SK-N-SH (cell line): Measurements from ENCODE around the gene CEP112. TPM values are rescaled to one million over a fixed set of nuclear protein-coding genes. Genes with fewer than 3 reads are reported as not detected.
A peak's percentile ranks its signal among the peaks of the same experiment; 100 is the strongest.

Experiments
- CTCF ChIA-PET: fragments of 300-600, 350-600 bp; formaldehyde crosslinking; extraction: SDS; loops from one replicate; lab custom pipeline; 2021; lab: Yijun Ruan, JAX
- POLR2A ChIA-PET: fragments of 350-600 bp; sonication (Branson Sonifier 250); formaldehyde crosslinking; extraction: SDS; loops from one replicate; lab custom pipeline; 2020; ENCODE audit warnings: antibody characterized with exemption, inconsistent platforms; lab: Yijun Ruan, JAX
- DNase-seq: peaks from one replicate; pipeline ENCODE4 v3.0.0; 2012
- H2AFZ ChIP-seq: fragments of 200-600 bp; sonication (generic); 2 replicates; pipeline ENCODE4 v1.8.1; 2016; ENCODE audit warnings: antibody characterized with exemption, mild to moderate bottlenecking, low read depth
- H3F3A ChIP-seq: fragments of 200-600 bp; sonication (generic); replicated peaks from 2 replicates; pipeline ENCODE3; 2016; ENCODE audit warnings: antibody characterized with exemption, mild to moderate bottlenecking; ENCODE audit not compliant: insufficient read depth
- H3K27ac ChIP-seq, 2 experiments: fragments of 200-500 bp in 1 of 2; fragments of 200-600 bp in 1 of 2; sonication (Bioruptor generic) in 1 of 2; sonication (generic), shearing (Covaris generic) in 1 of 2; 2 replicates each; pipeline versions ENCODE4 v1.5.1 to v1.6.1; 2014 to 2016; ENCODE audit warnings: low read depth in 2 of 2, inconsistent platforms in 1 of 2, low read length in 1 of 2, mild to moderate bottlenecking in 1 of 2, mixed read lengths in 1 of 2
- H3K27me3 ChIP-seq: fragments of 200-600 bp; sonication (generic), shearing (Covaris generic); 2 replicates; pipeline ENCODE4 v1.6.1; 2016; ENCODE audit warnings: mixed run types; ENCODE audit not compliant: insufficient read depth
- H3K36me3 ChIP-seq, 2 experiments: fragments of 200-500 bp in 1 of 2; fragments of 200-600 bp in 1 of 2; sonication (Bioruptor generic) in 1 of 2; sonication (generic) in 1 of 2; replicated peaks in 1 of 2; 2 replicates each; pipeline versions ENCODE3 to v1.5.1; 2014 to 2016; ENCODE audit warnings: low read length in 1 of 2, mild to moderate bottlenecking in 1 of 2; ENCODE audit not compliant: insufficient read depth in 2 of 2, control insufficient read depth in 1 of 2
- H3K4me1 ChIP-seq, 2 experiments: fragments of 200-500 bp in 1 of 2; fragments of 200-600 bp in 1 of 2; sonication (Bioruptor generic) in 1 of 2; sonication (generic), shearing (Covaris generic) in 1 of 2; 2 replicates each; pipeline versions ENCODE4 v1.5.1 to v1.6.1; 2014 to 2016; ENCODE audit warnings: low read depth in 1 of 2, low read length in 1 of 2, mixed run types in 1 of 2; ENCODE audit not compliant: insufficient read depth in 2 of 2, control insufficient read depth in 1 of 2
- H3K4me2 ChIP-seq: fragments of 200-600 bp; sonication (generic), shearing (Covaris generic); 2 replicates; pipeline ENCODE4 v1.6.1; 2017; ENCODE audit warnings: mixed run types
- H3K4me3 ChIP-seq, 2 experiments: fragments of 200-500 bp in 1 of 2; fragments of 200-600 bp in 1 of 2; sonication (Bioruptor generic) in 1 of 2; sonication (generic), shearing (Covaris generic) in 1 of 2; 2 replicates each; pipeline versions ENCODE4 v1.5.1 to v1.8.1; 2014 to 2016; ENCODE audit warnings: low read depth in 2 of 2, inconsistent platforms in 1 of 2, low read length in 1 of 2, mild to moderate bottlenecking in 1 of 2, mixed read lengths in 1 of 2, moderate library complexity in 1 of 2
- H3K79me2 ChIP-seq: fragments of 200-600 bp; sonication (generic); 2 replicates; pipeline ENCODE4 v1.8.1; 2017; ENCODE audit warnings: mild to moderate bottlenecking; ENCODE audit not compliant: insufficient read depth
- H3K9ac ChIP-seq: fragments of 200-600 bp; sonication (generic); 2 replicates; pipeline ENCODE4 v1.6.1; 2017; ENCODE audit warnings: mixed run types
- H3K9me2 ChIP-seq: fragments of 200-600 bp; sonication (generic); 2 replicates; pipeline ENCODE4 v1.6.1; 2017; ENCODE audit warnings: mixed run types
- H3K9me3 ChIP-seq: fragments of 200-600 bp; sonication (generic); 2 replicates; pipeline ENCODE4 v1.6.1; 2017; ENCODE audit warnings: mixed run types, mild to moderate bottlenecking, moderate library complexity
- H4K20me1 ChIP-seq: fragments of 200-600 bp; sonication (generic); 2 replicates; pipeline ENCODE4 v1.6.1; 2017; ENCODE audit warnings: mild to moderate bottlenecking, mixed run types; ENCODE audit not compliant: insufficient read depth
- EZH2phosphoT487 ChIP-seq: fragments of 200-600 bp; sonication (generic); IDR thresholded peaks from 2 replicates; pipeline ENCODE4 v1.6.1; 2017; ENCODE audit warnings: low read depth, mixed run types, mild to moderate bottlenecking, antibody characterized with exemption, moderate library complexity, borderline replicate concordance
- FOSL2 ChIP-seq: IDR thresholded peaks from 2 replicates; pipeline ENCODE4 v1.4.0; 2012; ENCODE audit warnings: low read depth, mild to moderate bottlenecking, moderate library complexity, borderline replicate concordance
- GATA2 ChIP-seq: sonication (generic); formaldehyde crosslinking; IDR thresholded peaks from 2 replicates; pipeline ENCODE4 v1.5.0; 2020; ENCODE audit warnings: mild to moderate bottlenecking, missing genetic modification reagents
- JUND ChIP-seq: IDR thresholded peaks from 2 replicates; pipeline ENCODE4 v1.4.0; 2012
- MEF2A ChIP-seq: IDR thresholded peaks from 2 replicates; pipeline ENCODE4 v1.4.0; 2012; ENCODE audit warnings: low read depth, borderline replicate concordance
- MXI1 ChIP-seq: IDR thresholded peaks from 2 replicates; pipeline ENCODE4 v1.6.1; 2012; ENCODE audit warnings: mild to moderate bottlenecking, low read depth, low read length, improper control_type of control experiment
- NFIC ChIP-seq: IDR thresholded peaks from 2 replicates; pipeline ENCODE4 v1.4.0; 2012; ENCODE audit warnings: borderline replicate concordance
- RAD21 ChIP-seq: IDR thresholded peaks from 2 replicates; pipeline ENCODE4 v1.6.1; 2012; ENCODE audit warnings: mild to moderate bottlenecking, low read length
- RCOR1 ChIP-seq: fragments of 150-350 bp; IDR thresholded peaks from 2 replicates; pipeline ENCODE4 v1.6.1; 2017; ENCODE audit warnings: antibody characterized with exemption, low read length
- RFX5 ChIP-seq: IDR thresholded peaks from 2 replicates; pipeline ENCODE4 v1.6.1; 2012; ENCODE audit warnings: mild to moderate bottlenecking, improper control_type of control experiment, low read length
- SIN3A ChIP-seq: IDR thresholded peaks from 2 replicates; pipeline ENCODE4 v1.6.1; 2012; ENCODE audit warnings: low read depth, mild to moderate bottlenecking, low read length, moderate library complexity, borderline replicate concordance
- SMC3 ChIP-seq: IDR thresholded peaks from 2 replicates; pipeline ENCODE4 v1.6.1; 2012; ENCODE audit warnings: low read depth, low read length, improper control_type of control experiment
- TCF12 ChIP-seq: IDR thresholded peaks from 2 replicates; pipeline ENCODE4 v1.4.0; 2012
- YY1 ChIP-seq: IDR thresholded peaks from 2 replicates; pipeline ENCODE4 v1.4.0; 2012; ENCODE audit warnings: low read depth, mild to moderate bottlenecking
- WGBS: methylation state at CpG from one replicate; pipeline ENCODE4 v1.1.6; 2017; ENCODE audit warnings: low lambda C conversion rate; 5-methylcytosine and 5-hydroxymethylcytosine counted together
- polyA plus RNA-seq, 3 experiments: library from polyadenylated mRNA; depleted of rRNA; stranded (reverse); fragments of >200 nt; gene quantifications; 2 replicates each; pipeline ENCODE4 v1.2.3, GENCODE V29; 2012
- TF ChIP-seq, protein P1 (sequence below): fragments of 200-600 bp; sonication (generic); IDR thresholded peaks from 2 replicates; pipeline ENCODE4 v1.6.1; 2017; ENCODE audit warnings: antibody characterized with exemption, mild to moderate bottlenecking, moderate library complexity
- TF ChIP-seq, protein P2 (sequence below): IDR thresholded peaks from 2 replicates; pipeline ENCODE4; 2012
- TF ChIP-seq, protein P3 (sequence below): IDR thresholded peaks from 2 replicates; pipeline ENCODE4 v1.4.0; 2012; ENCODE audit warnings: low read depth, borderline replicate concordance
- TF ChIP-seq, protein P4 (sequence below): fragments of 150-350 bp; IDR thresholded peaks from 2 replicates; pipeline ENCODE4 v1.6.1; 2017; ENCODE audit warnings: antibody characterized with exemption, low read length, low read depth, borderline replicate concordance

CEP112 gene
- polyA plus RNA-seq, 1 of the 3 experiments (the other 2 are of a cell fraction) = 7.9 TPM

DNA sequence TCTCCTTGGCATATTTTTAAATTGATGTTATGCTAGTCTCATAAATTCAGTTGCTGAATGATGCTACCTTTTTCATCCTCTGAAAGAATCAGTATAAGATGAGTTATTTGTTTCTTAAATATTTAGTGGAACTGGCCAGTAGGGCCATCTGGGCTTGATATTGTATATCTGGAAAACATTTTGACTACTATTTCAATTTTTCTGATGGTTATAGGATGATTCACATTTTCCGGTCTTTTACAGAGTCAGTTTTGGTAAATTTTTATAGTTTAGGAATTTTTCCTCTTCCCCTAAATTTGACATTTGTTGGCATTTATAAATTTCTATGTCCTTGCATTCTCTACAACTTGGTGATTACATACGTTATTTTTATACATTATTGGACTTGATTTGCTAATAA, 334.2 kb downstream of the CEP112 start (continued):
- TF ChIP-seq, protein P1, sequence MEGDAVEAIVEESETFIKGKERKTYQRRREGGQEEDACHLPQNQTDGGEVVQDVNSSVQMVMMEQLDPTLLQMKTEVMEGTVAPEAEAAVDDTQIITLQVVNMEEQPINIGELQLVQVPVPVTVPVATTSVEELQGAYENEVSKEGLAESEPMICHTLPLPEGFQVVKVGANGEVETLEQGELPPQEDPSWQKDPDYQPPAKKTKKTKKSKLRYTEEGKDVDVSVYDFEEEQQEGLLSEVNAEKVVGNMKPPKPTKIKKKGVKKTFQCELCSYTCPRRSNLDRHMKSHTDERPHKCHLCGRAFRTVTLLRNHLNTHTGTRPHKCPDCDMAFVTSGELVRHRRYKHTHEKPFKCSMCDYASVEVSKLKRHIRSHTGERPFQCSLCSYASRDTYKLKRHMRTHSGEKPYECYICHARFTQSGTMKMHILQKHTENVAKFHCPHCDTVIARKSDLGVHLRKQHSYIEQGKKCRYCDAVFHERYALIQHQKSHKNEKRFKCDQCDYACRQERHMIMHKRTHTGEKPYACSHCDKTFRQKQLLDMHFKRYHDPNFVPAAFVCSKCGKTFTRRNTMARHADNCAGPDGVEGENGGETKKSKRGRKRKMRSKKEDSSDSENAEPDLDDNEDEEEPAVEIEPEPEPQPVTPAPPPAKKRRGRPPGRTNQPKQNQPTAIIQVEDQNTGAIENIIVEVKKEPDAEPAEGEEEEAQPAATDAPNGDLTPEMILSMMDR = peak; percentile 18; the same call in 1 of the 2 replicates
- no peak for TF ChIP-seq SMC3
- peak; percentile 82 for TF ChIP-seq FOSL2

DNA sequence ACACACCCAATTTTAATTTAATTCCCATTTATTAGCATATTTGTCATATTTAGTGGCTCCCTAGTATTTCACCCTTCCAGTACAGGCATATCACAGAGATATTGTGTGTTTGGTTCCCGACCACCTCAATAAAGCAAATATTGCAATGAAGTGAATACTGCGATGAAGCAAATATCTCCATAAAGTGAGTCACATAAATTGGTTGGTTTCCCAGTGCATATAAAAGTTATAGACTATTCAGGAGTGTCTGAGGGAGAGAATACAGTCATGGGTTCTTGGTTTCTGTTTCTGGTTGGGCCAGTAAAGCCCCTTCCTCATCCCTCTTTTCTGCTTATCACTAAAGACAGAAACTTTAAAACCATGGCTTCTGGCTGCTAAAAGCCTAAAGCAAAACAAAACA, 335.1 kb downstream of the CEP112 start:
- no peaks in the 10 kb centered on the region for H3K27me3 ChIP-seq
- 0 out of 2 replicates have a peak overlapping the region, but pooled peaks have one; percentile 2 for H3K4me2 ChIP-seq
- 53% methylated on average over 2 of the region's 2 CpGs for whole genome bisulfite sequencing
- no peaks in the 10 kb centered on the region for H3K36me3 ChIP-seq
- H3K9ac ChIP-seq = no peak overlapping the region
- no peak for DNase-seq
- H3K79me2 ChIP-seq = no peaks in the 10 kb centered on the region
- peak overlapping the region; percentile 56 to 62; a peak in 3 of 4 replicates for H3K27ac ChIP-seq
- no peaks in the 10 kb centered on the region for H3K9me3 ChIP-seq
- H3F3A ChIP-seq = peaks cover 7% of the 10 kb centered on the region
- ChIA-PET POLR2A (no interaction called here), CTCF (no interaction called here)
- TF ChIP-seq RCOR1 (no peak), EZH2phosphoT487 (no peak), JUND (peak; percentile 47), RAD21 (no peak), SIN3A (no peak), MXI1 (no peak), NFIC (peak; percentile 44; the same call in 1 of the 2 replicates), GATA2 (no peak), SMC3 (no peak), TCF12 (peak; percentile 30; the same call in 1 of the 2 replicates), YY1 (no peak), FOSL2 (peak; percentile 41; the same call in 1 of the 2 replicates), MEF2A (no peak), RFX5 (no peak)
- TF ChIP-seq, protein P2, sequence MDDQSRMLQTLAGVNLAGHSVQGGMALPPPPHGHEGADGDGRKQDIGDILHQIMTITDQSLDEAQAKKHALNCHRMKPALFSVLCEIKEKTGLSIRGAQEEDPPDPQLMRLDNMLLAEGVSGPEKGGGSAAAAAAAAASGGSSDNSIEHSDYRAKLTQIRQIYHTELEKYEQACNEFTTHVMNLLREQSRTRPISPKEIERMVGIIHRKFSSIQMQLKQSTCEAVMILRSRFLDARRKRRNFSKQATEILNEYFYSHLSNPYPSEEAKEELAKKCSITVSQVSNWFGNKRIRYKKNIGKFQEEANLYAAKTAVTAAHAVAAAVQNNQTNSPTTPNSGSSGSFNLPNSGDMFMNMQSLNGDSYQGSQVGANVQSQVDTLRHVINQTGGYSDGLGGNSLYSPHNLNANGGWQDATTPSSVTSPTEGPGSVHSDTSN = peak; percentile 32; the same call in 1 of the 2 replicates
- TF ChIP-seq, protein P3, sequence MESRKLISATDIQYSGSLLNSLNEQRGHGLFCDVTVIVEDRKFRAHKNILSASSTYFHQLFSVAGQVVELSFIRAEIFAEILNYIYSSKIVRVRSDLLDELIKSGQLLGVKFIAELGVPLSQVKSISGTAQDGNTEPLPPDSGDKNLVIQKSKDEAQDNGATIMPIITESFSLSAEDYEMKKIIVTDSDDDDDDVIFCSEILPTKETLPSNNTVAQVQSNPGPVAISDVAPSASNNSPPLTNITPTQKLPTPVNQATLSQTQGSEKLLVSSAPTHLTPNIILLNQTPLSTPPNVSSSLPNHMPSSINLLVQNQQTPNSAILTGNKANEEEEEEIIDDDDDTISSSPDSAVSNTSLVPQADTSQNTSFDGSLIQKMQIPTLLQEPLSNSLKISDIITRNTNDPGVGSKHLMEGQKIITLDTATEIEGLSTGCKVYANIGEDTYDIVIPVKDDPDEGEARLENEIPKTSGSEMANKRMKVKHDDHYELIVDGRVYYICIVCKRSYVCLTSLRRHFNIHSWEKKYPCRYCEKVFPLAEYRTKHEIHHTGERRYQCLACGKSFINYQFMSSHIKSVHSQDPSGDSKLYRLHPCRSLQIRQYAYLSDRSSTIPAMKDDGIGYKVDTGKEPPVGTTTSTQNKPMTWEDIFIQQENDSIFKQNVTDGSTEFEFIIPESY = no peak
- TF ChIP-seq, protein P4, sequence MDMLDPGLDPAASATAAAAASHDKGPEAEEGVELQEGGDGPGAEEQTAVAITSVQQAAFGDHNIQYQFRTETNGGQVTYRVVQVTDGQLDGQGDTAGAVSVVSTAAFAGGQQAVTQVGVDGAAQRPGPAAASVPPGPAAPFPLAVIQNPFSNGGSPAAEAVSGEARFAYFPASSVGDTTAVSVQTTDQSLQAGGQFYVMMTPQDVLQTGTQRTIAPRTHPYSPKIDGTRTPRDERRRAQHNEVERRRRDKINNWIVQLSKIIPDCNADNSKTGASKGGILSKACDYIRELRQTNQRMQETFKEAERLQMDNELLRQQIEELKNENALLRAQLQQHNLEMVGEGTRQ = no peak
- H3K9me2 ChIP-seq = no peaks in the 10 kb centered on the region
- no peaks in the 10 kb centered on the region for H4K20me1 ChIP-seq
- no peaks in the 10 kb centered on the region; a peak in 1 of 4 replicates for H3K4me1 ChIP-seq
- no peak overlapping the region for H3K4me3 ChIP-seq
- no peak overlapping the region for H2AFZ ChIP-seq
